Spleen (tissue), 11 donors: ENCODE results near the gene SETDB2. TPM values are rescaled to one million over a fixed set of nuclear protein-coding genes. Genes with fewer than 3 reads are reported as not detected.

Experiments used
- DNase-seq: peaks from one replicate; pipeline ENCODE4 v3.0.0-alpha.2; 2020
- H3K27ac ChIP-seq, 8 donors: fragments of 200-600 bp; sonication (generic) in 7 of 8; 1 replicate in 4 of 8; 2 replicates in 4 of 8; pipeline versions ENCODE4 v1.5.0 to v1.8.0; 2016 to 2021; ENCODE audit warnings: inconsistent platforms in 4 of 8, mild to moderate bottlenecking in 4 of 8, moderate library complexity in 1 of 8
- H3K27me3 ChIP-seq, 7 donors: fragments of 200-600 bp; sonication (generic) in 6 of 7; replicated peaks in 1 of 7; 1 replicate in 4 of 7; 2 replicates in 3 of 7; pipeline versions ENCODE4 v1.5.0 to v1.8.0; 2016 to 2021; ENCODE audit warnings: inconsistent platforms in 3 of 7, mild to moderate bottlenecking in 1 of 7
- H3K36me3 ChIP-seq, 6 donors: fragments of 200-600 bp; sonication (generic) in 5 of 6; 1 replicate in 4 of 6; 2 replicates in 2 of 6; pipeline versions ENCODE4 v1.5.0 to v1.8.0; 2016 to 2021; ENCODE audit warnings: inconsistent platforms in 2 of 6
- H3K4me1 ChIP-seq, 6 donors: fragments of 200-600 bp; sonication (generic) in 5 of 6; 1 replicate in 3 of 6; 2 replicates in 3 of 6; pipeline versions ENCODE4 v1.5.0 to v1.8.0; 2016 to 2021; ENCODE audit warnings: inconsistent platforms in 3 of 6
- H3K4me3 ChIP-seq, 8 donors: fragments of 200-600 bp; sonication (generic) in 7 of 8; 1 replicate in 4 of 8; 2 replicates in 4 of 8; pipeline versions ENCODE4 v1.5.0 to v1.8.0; 2016 to 2021; ENCODE audit warnings: inconsistent platforms in 4 of 8, mild to moderate bottlenecking in 4 of 8, moderate library complexity in 2 of 8
- H3K9me3 ChIP-seq, 8 donors: fragments of 200-600 bp; sonication (generic) in 7 of 8; 1 replicate in 4 of 8; 2 replicates in 4 of 8; pipeline versions ENCODE4 v1.5.0 to v1.8.0; 2016 to 2021; ENCODE audit warnings: inconsistent platforms in 4 of 8
- POLR2A ChIP-seq, 3 donors: fragments of 450-650 bp; IDR thresholded peaks; one replicate each; pipeline ENCODE4 v1.5.1; 2017; ENCODE audit warnings: antibody characterized with exemption in 3 of 3, mild to moderate bottlenecking in 1 of 3
- POLR2AphosphoS5 ChIP-seq, 3 donors: sonication (generic); formaldehyde crosslinking; IDR thresholded peaks; one replicate each; pipeline ENCODE4 v1.5.1; 2017; ENCODE audit warnings: antibody characterized with exemption in 3 of 3
- WGBS, 5 donors: extraction: QIAGEN DNeasy Blood & Tissue Kit in 3 of 5; methylation state at CpG; one replicate each; pipeline versions ENCODE4 v1.1.5 to v1.1.7; 2013 to 2018; 5-methylcytosine and 5-hydroxymethylcytosine counted together
- intact Hi-C: fragments of 100-400 bp; cut with DNase I; formaldehyde crosslinking; loops from one replicate; pipeline ENCODE4 v1.15.0; 2023; ENCODE audit warnings: low total_unique reads
- polyA plus RNA-seq, 3 donors: library from polyadenylated mRNA; stranded (reverse); fragments of 200-250 nt; gene quantifications; one replicate each; pipeline ENCODE4 v1.2.1, GENCODE V29; 2013
- total RNA-seq, 7 donors: library from RNA; depleted of rRNA in 3 of 7; stranded (reverse); fragments of >200 nt in 3 of 7; fragmentation: NEBNext Ultra II Directional in 4 of 7; extraction: Animal tissue kit (Norgen Biotek cat#: 25700) in 4 of 7; gene quantifications; one replicate each; pipeline versions ENCODE4 v1.1.0 to v1.2.1, GENCODE V29; 2016 to 2021
- TF ChIP-seq, protein P1 (sequence below), 11 experiments: fragments of 200-600 bp in 7 of 11; fragments of 450-650 bp in 4 of 11; sonication (generic) in 4 of 11; IDR thresholded peaks in 8 of 11; conservative IDR thresholded peaks in 3 of 11; 1 replicate in 7 of 11; 2 replicates in 4 of 11; pipeline versions ENCODE4 v1.4.0 to v1.8.0; 2016 to 2021; ENCODE audit warnings: antibody characterized with exemption in 11 of 11, inconsistent platforms in 4 of 11, mild to moderate bottlenecking in 1 of 11
- donor health status: healthy with polysubstance abuse.
- donor health status: DM: no; HTN: no; CAD: no; lungs with moderate emphysema.
- donor health status: DM: no; HTN: no; CAD: no.
- donor health status: Bipolar disorder and iron deficiency.
- donor health status: healthy.
- donor health status: DM: no; HTN: no; CAD: no.
- donor health status: DM: yes; HTN: yes; CAD: no.

The SETDB2 gene
- total and polyA plus RNA-seq, 10 donors = 5.4 to 26.7 (median 20.0) TPM

DNA sequence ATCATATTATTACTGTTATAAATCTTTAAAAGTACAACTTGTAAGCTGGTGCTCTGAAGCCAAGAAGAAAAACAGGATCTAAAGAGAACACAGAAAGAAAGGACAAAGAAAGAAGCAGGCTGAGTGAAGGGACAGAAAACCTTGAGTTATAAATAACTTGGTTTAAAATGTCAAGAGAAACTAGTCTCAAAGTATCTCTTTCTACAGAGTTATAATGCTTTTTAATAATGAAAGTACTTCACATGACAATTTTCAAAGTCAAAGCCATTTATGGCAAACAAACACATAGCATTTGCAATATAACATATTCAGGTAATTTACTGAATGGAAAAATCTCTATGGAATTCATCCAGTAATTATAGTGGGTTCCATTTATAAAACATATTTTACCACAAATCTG lies 33.6 kb upstream of the SETDB2 start:
- no peaks in the 10 kb centered on the region for H3K36me3 ChIP-seq
- TF ChIP-seq, protein P1, sequence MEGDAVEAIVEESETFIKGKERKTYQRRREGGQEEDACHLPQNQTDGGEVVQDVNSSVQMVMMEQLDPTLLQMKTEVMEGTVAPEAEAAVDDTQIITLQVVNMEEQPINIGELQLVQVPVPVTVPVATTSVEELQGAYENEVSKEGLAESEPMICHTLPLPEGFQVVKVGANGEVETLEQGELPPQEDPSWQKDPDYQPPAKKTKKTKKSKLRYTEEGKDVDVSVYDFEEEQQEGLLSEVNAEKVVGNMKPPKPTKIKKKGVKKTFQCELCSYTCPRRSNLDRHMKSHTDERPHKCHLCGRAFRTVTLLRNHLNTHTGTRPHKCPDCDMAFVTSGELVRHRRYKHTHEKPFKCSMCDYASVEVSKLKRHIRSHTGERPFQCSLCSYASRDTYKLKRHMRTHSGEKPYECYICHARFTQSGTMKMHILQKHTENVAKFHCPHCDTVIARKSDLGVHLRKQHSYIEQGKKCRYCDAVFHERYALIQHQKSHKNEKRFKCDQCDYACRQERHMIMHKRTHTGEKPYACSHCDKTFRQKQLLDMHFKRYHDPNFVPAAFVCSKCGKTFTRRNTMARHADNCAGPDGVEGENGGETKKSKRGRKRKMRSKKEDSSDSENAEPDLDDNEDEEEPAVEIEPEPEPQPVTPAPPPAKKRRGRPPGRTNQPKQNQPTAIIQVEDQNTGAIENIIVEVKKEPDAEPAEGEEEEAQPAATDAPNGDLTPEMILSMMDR (IDR thresholded peaks at IDR 0.05 in 8 of 11, conservative IDR thresholded peaks at IDR 0.05 in 3 of 11) = no peak
- intact Hi-C loops = no loop called here
- peaks cover 0 to 9% (median 2%) of the 10 kb centered on the region in 8 donors for H3K9me3 ChIP-seq
- no peaks in the 10 kb centered on the region for H3K27me3 ChIP-seq
- no peak overlapping the region for H3K4me3 ChIP-seq
- DNase-seq = no peak
- no peaks in the 10 kb centered on the region for H3K4me1 ChIP-seq
- H3K27ac ChIP-seq = no peak overlapping the region

GRCh38 chr13:49411353-49411752 lies 32.7 kb upstream of the SETDB2 start:
- intact Hi-C loops = no loop called here
- no peak for TF ChIP-seq POLR2AphosphoS5 (IDR thresholded peaks at IDR 0.05)
- Histone ChIP-seq H3K27ac (no peak overlapping the region), H3K36me3 (no peaks in the 10 kb centered on the region), H3K4me1 (no peaks in the 10 kb centered on the region), H3K9me3 (peaks cover 0 to under 1% (median 0%) of the 10 kb centered on the region in 8 donors), H3K27me3 (no peaks in the 10 kb centered on the region), H3K4me3 (no peak overlapping the region)
- WGBS, 5 donors = 95 to 97% (median 95%) methylated on average over 5 of the region's 5 CpGs
- no peak for DNase-seq

DNA sequence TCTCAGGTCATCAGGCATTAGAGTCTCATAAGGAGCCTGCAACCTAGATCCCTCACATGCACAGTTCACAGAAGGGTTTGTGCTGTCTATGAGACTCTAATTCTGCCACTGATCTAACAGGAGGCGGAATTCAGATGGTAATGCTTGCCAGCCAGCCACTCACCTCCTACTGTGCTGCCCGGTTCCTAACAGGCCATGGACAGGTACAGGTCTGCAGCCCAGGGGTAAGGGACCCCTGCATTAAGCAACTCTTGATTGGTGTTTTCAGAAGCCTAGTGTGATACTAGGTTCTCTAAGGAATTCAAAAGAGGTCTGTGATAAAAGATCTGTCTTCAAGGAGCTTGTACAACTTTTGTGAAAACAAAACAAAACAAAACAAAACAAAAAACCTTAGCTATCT lies 31.3 kb upstream of the SETDB2 start:
- no peak for TF ChIP-seq POLR2A (IDR thresholded peaks at IDR 0.05)
- TF ChIP-seq POLR2AphosphoS5 (IDR thresholded peaks at IDR 0.05) = no peak
- Histone ChIP-seq H3K9me3 (no peaks in the 10 kb centered on the region), H3K27me3 (no peaks in the 10 kb centered on the region), H3K27ac (no peak overlapping the region), H3K4me1 (peaks cover 0 to 2% (median 0%) of the 10 kb centered on the region in 6 donors), H3K36me3 (no peaks in the 10 kb centered on the region), H3K4me3 (no peak overlapping the region)
- DNase-seq = no peak
- 65 to 99% (median 89%) methylated on average over 2 of the region's 2 CpGs for WGBS, 5 donors
- intact Hi-C loops = no loop called here

DNA sequence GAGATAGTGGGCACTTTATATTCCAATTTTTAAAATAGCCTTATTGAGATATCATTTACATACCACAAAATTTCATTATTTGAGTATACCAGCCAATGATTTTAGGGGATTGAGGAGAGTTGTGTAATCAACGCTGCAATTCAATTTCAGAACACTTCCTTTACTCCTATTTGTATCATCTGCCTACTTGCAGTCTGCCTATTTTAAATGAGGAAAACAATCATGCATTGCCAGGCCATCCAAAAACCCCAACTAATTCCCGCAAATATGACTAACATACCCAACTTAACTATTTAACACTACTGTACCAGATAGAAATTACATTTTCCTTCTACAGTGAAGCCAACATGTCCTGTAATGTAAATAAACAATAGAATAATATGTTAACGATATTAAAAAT lies 26.9 kb upstream of the SETDB2 start:
- Histone ChIP-seq H3K36me3 (no peaks in the 10 kb centered on the region), H3K27me3 (no peaks in the 10 kb centered on the region), H3K4me3 (no peak overlapping the region), H3K27ac (no peak overlapping the region), H3K4me1 (peaks cover 0 to 8% (median 0%) of the 10 kb centered on the region in 6 donors), H3K9me3 (no peaks in the 10 kb centered on the region)
- no peak for DNase-seq
- intact Hi-C loops = no loop called here
- WGBS, 5 donors = 74 to 92% (median 82%) methylated on average over 3 of the region's 3 CpGs
- TF ChIP-seq, protein P1 (IDR thresholded peaks at IDR 0.05 in 8 of 11, conservative IDR thresholded peaks at IDR 0.05 in 3 of 11) = no peak
- no peak for TF ChIP-seq POLR2A (IDR thresholded peaks at IDR 0.05)

DNA sequence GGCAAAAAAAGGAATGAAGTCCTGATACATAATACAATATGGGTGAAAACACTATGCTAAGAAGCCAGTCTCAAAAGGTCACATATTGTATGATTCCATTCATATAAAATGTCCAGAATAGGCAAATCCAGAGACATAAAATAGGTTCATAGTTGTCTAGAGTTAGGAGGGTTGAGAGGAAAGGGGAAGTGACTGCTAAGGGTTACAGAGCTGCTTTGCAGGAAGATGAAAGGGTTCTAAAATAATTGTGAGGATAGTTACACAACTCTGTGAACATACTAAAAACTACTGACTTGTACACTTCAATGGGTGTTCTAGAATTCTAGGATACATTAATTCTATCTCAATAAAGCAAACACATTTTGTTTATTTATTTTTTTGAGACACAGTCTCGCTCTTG lies 25.9 kb upstream of the SETDB2 start:
- intact Hi-C loops = no loop called here
- Histone ChIP-seq H3K4me1 (peaks cover 0 to 8% (median 0%) of the 10 kb centered on the region in 6 donors), H3K36me3 (no peaks in the 10 kb centered on the region), H3K27ac (no peak overlapping the region), H3K9me3 (no peaks in the 10 kb centered on the region), H3K27me3 (no peaks in the 10 kb centered on the region), H3K4me3 (no peak overlapping the region)
- no peak for DNase-seq
- no peak for TF ChIP-seq POLR2AphosphoS5 (IDR thresholded peaks at IDR 0.05)
- no peak for TF ChIP-seq POLR2A (IDR thresholded peaks at IDR 0.05)
- TF ChIP-seq, protein P1 (IDR thresholded peaks at IDR 0.05 in 8 of 11, conservative IDR thresholded peaks at IDR 0.05 in 3 of 11) = no peak
- WGBS, 5 donors = 90 to 100% (median 97%) methylated on average over 1 of the region's 1 CpG
